ENCODE results near the gene PHTF2.
"Not testable (repeated sequence)": the region's sequence is repeated elsewhere in the genome, so short reads cannot be mapped to it uniquely, and the experiment has no call there.

PHTF2 gene

GRCh38 chr7:77985232-77985973, 186.8 kb downstream of the PHTF2 start:
- no peak for FAIRE-seq
- DNase-seq (ENCODE audit: insufficient read length) = no peak

DNA sequence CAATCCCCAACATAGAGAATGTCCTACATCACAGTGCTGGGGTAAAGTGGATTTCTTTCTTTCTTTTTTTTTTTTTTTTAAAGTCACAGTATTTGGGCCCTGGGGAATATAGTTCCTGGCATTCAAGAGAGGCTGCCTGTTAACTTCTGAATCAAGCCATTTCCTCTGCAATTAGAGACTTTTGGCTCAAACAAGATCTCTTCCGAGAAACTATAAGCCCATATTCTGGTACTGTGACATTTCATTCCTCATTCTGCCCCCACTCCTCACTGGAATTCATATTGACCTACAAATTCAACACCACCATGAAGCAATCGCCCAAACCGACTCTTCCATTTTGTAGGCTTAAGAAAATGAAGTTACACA, 187.4 kb downstream of the PHTF2 start:
- TF ChIP-seq TAF1 (IDR thresholded peaks at IDR 0.05; ENCODE audit: borderline replicate concordance, low read depth, low read length) = no peak
- TF ChIP-seq POLR2AphosphoS5 (IDR thresholded peaks at IDR 0.05; ENCODE audit: low read depth, low read length) = no peak
- no peak for TF ChIP-seq POLR2A (IDR thresholded peaks at IDR 0.05; ENCODE audit: low read depth, low read length)
- DNase-seq (ENCODE audit: insufficient read length) = no peak
- FAIRE-seq = no peak

More at GRCh38 chr7:77985232-77985973, 186.8 kb downstream of the PHTF2 start:
- TF ChIP-seq POLR2A (IDR thresholded peaks at IDR 0.05; ENCODE audit: low read depth, low read length) (no peak), TAF1 (IDR thresholded peaks at IDR 0.05; ENCODE audit: borderline replicate concordance, low read depth, low read length) (no peak), POLR2AphosphoS5 (IDR thresholded peaks at IDR 0.05; ENCODE audit: low read depth, low read length) (no peak)

DNA sequence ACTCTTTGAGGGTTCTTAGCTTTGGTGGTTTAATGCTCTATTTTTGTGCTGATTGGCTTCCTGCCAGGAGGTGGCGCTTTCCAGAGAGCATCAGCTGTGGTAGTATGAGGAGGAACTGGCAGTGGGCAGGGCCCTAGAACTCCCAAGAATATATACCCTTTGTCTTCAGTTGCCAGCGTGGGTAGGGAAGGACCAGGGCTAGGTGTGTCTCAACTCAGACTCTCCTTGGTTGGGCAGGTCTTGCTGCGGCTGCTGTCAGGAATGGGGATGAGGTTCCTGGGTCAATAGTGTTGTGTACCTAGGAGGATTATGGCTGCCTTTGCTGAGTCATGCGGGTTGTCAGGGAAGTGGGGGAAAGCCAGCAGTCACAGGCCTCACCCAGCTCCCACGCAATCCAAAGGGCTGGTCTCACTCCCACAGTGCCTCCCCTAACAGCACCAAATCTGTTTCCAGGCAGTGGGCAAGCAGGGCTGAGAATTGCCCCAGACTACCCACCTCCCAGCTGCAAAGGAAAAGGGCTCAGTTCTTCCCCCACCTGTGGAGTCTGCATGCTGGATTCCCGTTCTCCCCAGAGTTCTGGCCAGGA, 191.5 kb downstream of the PHTF2 start:
- DNase-seq (ENCODE audit: insufficient read length) = no peak
- FAIRE-seq = no peak
- TF ChIP-seq POLR2A (IDR thresholded peaks at IDR 0.05; ENCODE audit: low read depth, low read length) = no peak
- TF ChIP-seq POLR2AphosphoS5 (IDR thresholded peaks at IDR 0.05; ENCODE audit: low read depth, low read length) = no peak
- TF ChIP-seq TAF1 (IDR thresholded peaks at IDR 0.05; ENCODE audit: borderline replicate concordance, low read depth, low read length) = no peak

- TF ChIP-seq POLR2A (IDR thresholded peaks at IDR 0.05; ENCODE audit: low read depth, low read length) (no peak), TAF1 (IDR thresholded peaks at IDR 0.05; ENCODE audit: borderline replicate concordance, low read depth, low read length) (no peak), POLR2AphosphoS5 (IDR thresholded peaks at IDR 0.05; ENCODE audit: low read depth, low read length) (no peak)
- no peak for FAIRE-seq
- DNase-seq (ENCODE audit: insufficient read length) = no peak
Observed at GRCh38 chr7:77991656-77992055, 193.1 kb downstream of the PHTF2 start.

DNA sequence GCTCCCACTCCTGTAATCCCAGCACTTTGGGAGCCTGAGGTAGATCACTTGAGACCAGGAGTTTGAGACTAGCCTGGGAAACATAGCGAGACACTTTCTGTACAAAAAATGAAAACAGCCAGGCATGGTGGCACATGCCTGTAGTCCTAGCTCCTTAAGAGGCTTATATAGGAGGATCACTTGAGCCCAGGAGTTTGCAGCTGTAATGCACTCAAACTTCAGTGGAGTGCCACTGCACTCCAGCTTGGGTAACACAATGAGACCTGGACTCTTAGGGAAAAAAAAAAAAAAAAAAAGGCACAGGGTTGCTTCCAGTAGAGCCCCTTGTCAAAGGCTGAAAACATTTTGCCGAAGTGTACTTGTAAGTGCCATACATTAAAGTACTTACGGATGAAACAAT, 195.3 kb downstream of the PHTF2 start:
- FAIRE-seq = no peak
- TF ChIP-seq TAF1 (IDR thresholded peaks at IDR 0.05; ENCODE audit: borderline replicate concordance, low read depth, low read length) = no peak
- TF ChIP-seq POLR2A (IDR thresholded peaks at IDR 0.05; ENCODE audit: low read depth, low read length) = no peak
- TF ChIP-seq POLR2AphosphoS5 (IDR thresholded peaks at IDR 0.05; ENCODE audit: low read depth, low read length) = no peak
- no peak for DNase-seq (ENCODE audit: insufficient read length)

GRCh38 chr7:77995717-77996116, 197.1 kb downstream of the PHTF2 start:
- TF ChIP-seq POLR2AphosphoS5 (IDR thresholded peaks at IDR 0.05; ENCODE audit: low read depth, low read length) (no peak), POLR2A (IDR thresholded peaks at IDR 0.05; ENCODE audit: low read depth, low read length) (no peak), TAF1 (IDR thresholded peaks at IDR 0.05; ENCODE audit: borderline replicate concordance, low read depth, low read length) (no peak)
- DNase-seq (ENCODE audit: insufficient read length) (no peak), FAIRE-seq (no peak)

GRCh38 chr7:77999168-77999567, 200.6 kb downstream of the PHTF2 start:
- not testable (repeated sequence) for FAIRE-seq; DNase-seq (ENCODE audit: insufficient read length)

GRCh38 chr7:78002021-78002420, 203.4 kb downstream of the PHTF2 start:
- FAIRE-seq = no peak
- TF ChIP-seq POLR2A (IDR thresholded peaks at IDR 0.05; ENCODE audit: low read depth, low read length) (no peak), TAF1 (IDR thresholded peaks at IDR 0.05; ENCODE audit: borderline replicate concordance, low read depth, low read length) (no peak), POLR2AphosphoS5 (IDR thresholded peaks at IDR 0.05; ENCODE audit: low read depth, low read length) (no peak)
- no peak for DNase-seq (ENCODE audit: insufficient read length)

DNA sequence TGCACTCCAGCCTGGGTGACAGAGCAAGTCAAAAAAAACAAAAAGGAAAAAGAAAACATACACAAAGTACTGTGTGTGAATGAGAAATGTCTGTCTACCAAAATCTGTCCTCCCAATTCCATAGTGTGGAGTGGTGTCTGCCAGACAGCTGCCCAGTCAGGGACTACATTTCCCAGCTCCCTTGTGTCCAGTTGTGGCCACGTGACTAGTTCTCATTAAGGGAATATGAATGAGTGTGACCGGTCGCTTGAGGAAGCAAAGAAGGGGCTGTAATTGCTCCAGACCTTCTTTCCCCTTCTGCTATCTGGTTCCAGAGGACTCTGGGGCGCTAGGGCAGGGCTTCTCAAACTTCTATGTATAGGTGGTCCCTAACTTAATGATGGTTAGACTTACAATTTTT, 204.1 kb downstream of the PHTF2 start:
- DNase-seq (ENCODE audit: insufficient read length) (no peak), FAIRE-seq (no peak)
- TF ChIP-seq POLR2AphosphoS5 (IDR thresholded peaks at IDR 0.05; ENCODE audit: low read depth, low read length) (no peak), POLR2A (IDR thresholded peaks at IDR 0.05; ENCODE audit: low read depth, low read length) (no peak), TAF1 (IDR thresholded peaks at IDR 0.05; ENCODE audit: borderline replicate concordance, low read depth, low read length) (no peak)

DNA sequence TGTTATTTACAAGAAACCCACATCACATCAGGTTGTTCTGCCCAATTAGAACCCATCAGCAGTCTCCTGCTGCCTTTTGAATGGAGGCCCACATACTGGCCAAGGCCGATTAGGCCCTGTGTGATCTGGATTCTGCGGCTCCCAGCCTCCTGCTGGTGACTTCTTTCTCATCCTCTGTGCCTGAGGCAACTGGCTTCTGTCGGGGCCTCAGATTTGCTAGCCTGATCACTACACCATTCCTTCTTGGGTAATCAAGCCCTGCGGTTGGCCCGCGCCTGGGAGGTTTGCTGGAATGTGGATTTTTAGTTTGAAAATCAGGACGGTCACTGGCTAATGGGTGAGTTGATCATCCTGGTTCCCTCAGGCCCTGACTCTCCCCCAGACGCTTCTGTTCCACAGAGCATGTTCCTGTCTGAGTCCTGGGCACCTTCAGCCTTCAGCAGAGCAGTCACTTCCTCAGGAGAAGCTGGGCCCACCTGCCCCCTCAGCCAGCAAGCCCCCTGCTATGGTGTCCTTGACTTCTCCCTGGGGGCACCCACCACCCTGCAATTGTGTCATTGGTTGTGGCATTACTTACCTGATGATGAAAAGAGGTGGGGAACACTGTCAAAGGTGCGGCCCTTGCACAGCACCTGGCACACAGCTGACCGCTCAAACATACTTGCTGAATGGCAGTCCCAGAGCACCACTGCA, 207.6 kb downstream of the PHTF2 start:
- TF ChIP-seq POLR2A (IDR thresholded peaks at IDR 0.05; ENCODE audit: low read depth, low read length) (no peak), TAF1 (IDR thresholded peaks at IDR 0.05; ENCODE audit: borderline replicate concordance, low read depth, low read length) (no peak), POLR2AphosphoS5 (IDR thresholded peaks at IDR 0.05; ENCODE audit: low read depth, low read length) (no peak)
- FAIRE-seq = no peak
- DNase-seq (ENCODE audit: insufficient read length) = no peak

Data from GM12892 (cell line).